Parietal lobe (tissue), 1 donor: ENCODE data around the gene FBXL14. TPM values are rescaled to one million over a fixed set of nuclear protein-coding genes. Genes with fewer than 3 reads are reported as not detected.

Source experiments
- total RNA-seq: library from RNA; depleted of rRNA; stranded (reverse); fragments of >200 nt; gene quantifications from one replicate; pipeline ENCODE4 v1.2.3, GENCODE V29; 2014

The FBXL14 gene, protein sequence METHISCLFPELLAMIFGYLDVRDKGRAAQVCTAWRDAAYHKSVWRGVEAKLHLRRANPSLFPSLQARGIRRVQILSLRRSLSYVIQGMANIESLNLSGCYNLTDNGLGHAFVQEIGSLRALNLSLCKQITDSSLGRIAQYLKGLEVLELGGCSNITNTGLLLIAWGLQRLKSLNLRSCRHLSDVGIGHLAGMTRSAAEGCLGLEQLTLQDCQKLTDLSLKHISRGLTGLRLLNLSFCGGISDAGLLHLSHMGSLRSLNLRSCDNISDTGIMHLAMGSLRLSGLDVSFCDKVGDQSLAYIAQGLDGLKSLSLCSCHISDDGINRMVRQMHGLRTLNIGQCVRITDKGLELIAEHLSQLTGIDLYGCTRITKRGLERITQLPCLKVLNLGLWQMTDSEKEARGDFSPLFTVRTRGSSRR
- total RNA-seq: 23.8 TPM

DNA sequence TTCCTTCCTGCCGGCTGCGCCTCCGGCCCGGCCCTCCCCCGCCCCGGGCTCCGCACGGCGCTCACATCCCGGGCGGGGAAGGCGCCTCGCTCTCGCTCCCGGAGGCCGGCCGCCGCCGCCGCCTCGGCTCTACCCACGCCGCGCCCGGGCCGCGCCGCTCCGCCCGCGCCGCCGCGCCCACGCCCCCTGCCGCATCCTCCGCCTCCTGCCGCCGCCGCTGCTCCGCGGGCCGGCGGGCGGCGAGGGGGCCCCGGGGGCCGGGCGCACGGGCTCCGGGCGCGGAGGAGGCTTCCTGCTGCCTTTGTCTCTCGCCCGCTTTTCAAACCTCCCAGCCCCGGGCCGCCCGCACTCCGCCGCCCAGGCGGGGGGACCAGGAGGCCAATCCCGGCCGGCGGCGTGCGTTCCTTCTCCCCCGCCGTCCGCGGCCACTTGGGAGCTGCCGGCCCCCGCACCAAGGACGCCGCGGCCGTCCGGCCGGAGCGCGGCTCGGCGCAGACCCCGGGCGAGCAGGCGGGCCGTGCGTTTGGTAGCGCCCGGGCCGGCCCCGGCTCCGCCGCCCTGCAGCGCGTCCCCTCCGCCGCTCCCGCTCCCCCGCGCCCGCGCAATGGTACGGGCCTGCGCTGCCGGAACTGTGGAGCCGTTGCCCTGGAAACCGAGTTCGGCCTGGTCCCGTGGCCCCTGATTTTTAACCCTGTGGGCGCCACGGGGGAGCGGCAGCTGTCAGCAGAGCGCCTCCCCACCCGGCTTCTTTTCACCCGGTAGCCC is at the start of gene FBXL14:
FBXL14 (minus strand) TSS at position 321 of the 765 bp plus-strand sequence. CDS start 515 bp downstream, outside the sequence.

DNA sequence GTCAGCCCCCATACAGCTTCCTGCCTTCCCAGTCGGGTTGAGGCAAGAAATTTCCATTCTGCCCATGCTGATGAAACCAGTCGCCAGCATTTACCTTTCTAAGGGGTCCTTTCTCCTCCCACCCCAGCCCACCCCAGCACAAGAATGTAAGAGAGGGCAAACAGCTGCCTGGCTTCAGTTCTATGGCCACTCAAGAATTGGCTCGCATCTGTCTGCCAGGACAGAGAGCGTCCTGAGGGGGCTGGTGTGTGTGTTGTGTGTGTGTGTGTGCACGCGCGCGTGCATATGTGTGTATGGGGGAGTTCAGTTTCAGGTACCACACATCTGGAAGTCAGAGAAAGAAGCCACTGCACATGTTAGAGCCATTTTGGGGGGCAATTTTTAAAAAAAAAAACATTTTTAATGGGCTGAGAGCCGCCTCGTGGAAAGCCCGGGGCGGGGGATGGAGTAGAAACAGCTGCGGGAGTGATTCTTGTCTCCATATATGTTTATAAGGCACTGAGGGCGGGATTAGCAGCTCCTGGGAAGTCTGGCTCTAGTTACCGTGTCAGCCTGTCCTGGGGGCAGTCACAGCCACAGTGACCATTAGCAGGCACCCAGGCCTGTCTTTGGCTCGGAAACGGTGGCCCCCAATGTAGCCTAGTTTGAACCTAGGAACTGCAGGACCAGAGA is 34.4 kb upstream of the FBXL14 start, which contains the start of gene WNT5B:
WNT5B (plus strand) TSS at position 566 of the 672 bp plus-strand sequence. CDS start 2,124 bp downstream, outside the sequence.

Other genes with a start within 250 kb of the FBXL14 start
- gene WNT5B, start 34.6 kb upstream of the FBXL14 start, total RNA-seq: 29.1 TPM
- gene ADIPOR2, start 96.5 kb upstream of the FBXL14 start, total RNA-seq: 39.8 TPM
- 8.1 TPM for gene LRTM2, start 226.0 kb upstream of the FBXL14 start, total RNA-seq